Measurements from ENCODE around the gene MYO16. TPM values are rescaled to one million over a fixed set of nuclear protein-coding genes. Genes with fewer than 3 reads are reported as not detected.
A peak's percentile ranks its signal among the peaks of the same experiment; 100 is the strongest.

The MYO16 gene
- total and polyA plus RNA-seq, 2 experiments from 2014 or later: 0.13 to 0.23 TPM

GRCh38 chr13:108915634-108916512 is 286.5 kb downstream of the MYO16 start:
- peak; percentile 94 for DNase-seq (ENCODE audit: low spot score)
- no peaks in the 10 kb centered on the region for H3K79me2 ChIP-seq
- H3K9me3 ChIP-seq (ENCODE audit: low read depth): no peaks in the 10 kb centered on the region
- no peak overlapping the region for H3K4me3 ChIP-seq
- H3K4me2 ChIP-seq: peak overlapping the region; percentile 53
- H3K36me3 ChIP-seq (replicated peaks; ENCODE audit: insufficient read depth, low read depth): no peaks in the 10 kb centered on the region
- no peak for TF ChIP-seq CTCF (IDR thresholded peaks at IDR 0.05; ENCODE audit: poor library complexity)
- no peak for TF ChIP-seq EZH2 (IDR thresholded peaks at IDR 0.05; ENCODE audit: borderline replicate concordance)
- no peak for TF ChIP-seq EZH2phosphoT487 (IDR thresholded peaks at IDR 0.05; ENCODE audit: low read depth, severe bottlenecking, unreplicated experiment)
- peak overlapping the region; percentile 91 for H3K27ac ChIP-seq
- no peaks in the 10 kb centered on the region for H3K4me1 ChIP-seq (ENCODE audit: insufficient read depth)
- no peaks in the 10 kb centered on the region for H4K20me1 ChIP-seq (ENCODE audit: insufficient read depth, poor library complexity, severe bottlenecking)
- H3K27me3 ChIP-seq: no peaks in the 10 kb centered on the region
- H3K9me2 ChIP-seq (replicated peaks; ENCODE audit: insufficient read depth): no peaks in the 10 kb centered on the region
- H2AFZ ChIP-seq: peak overlapping the region; percentile 23
- 35% methylated on average over 9 of the region's 9 CpGs for WGBS (ENCODE audit: low lambda C conversion rate, missing lambda C conversion rate)

- H3K27ac ChIP-seq: no peak overlapping the region
- H3K36me3 ChIP-seq (replicated peaks; ENCODE audit: insufficient read depth, low read depth): no peaks in the 10 kb centered on the region
- no peak overlapping the region for H3K4me2 ChIP-seq
- H3K27me3 ChIP-seq: no peaks in the 10 kb centered on the region
- no peaks in the 10 kb centered on the region for H3K79me2 ChIP-seq
- DNase-seq (ENCODE audit: low spot score): no peak
- no peaks in the 10 kb centered on the region for H4K20me1 ChIP-seq (ENCODE audit: insufficient read depth, poor library complexity, severe bottlenecking)
- no peaks in the 10 kb centered on the region for H3K9me2 ChIP-seq (replicated peaks; ENCODE audit: insufficient read depth)
- H2AFZ ChIP-seq: no peak overlapping the region
- H3K9me3 ChIP-seq (ENCODE audit: low read depth): no peaks in the 10 kb centered on the region
- 67% methylated on average over 3 of the region's 3 CpGs for WGBS (ENCODE audit: low lambda C conversion rate, missing lambda C conversion rate)
- no peak overlapping the region for H3K4me3 ChIP-seq
- H3K4me1 ChIP-seq (ENCODE audit: insufficient read depth): no peaks in the 10 kb centered on the region
- TF ChIP-seq EZH2phosphoT487 (IDR thresholded peaks at IDR 0.05; ENCODE audit: low read depth, severe bottlenecking, unreplicated experiment) (no peak), EZH2 (IDR thresholded peaks at IDR 0.05; ENCODE audit: borderline replicate concordance) (no peak), CTCF (IDR thresholded peaks at IDR 0.05; ENCODE audit: poor library complexity) (no peak)
Observed at GRCh38 chr13:108917581-108917980, 288.2 kb downstream of the MYO16 start.

GRCh38 chr13:108919036-108919907 is 289.9 kb downstream of the MYO16 start:
- WGBS (ENCODE audit: low lambda C conversion rate, missing lambda C conversion rate): 87% methylated on average over 11 of the region's 11 CpGs
- Histone ChIP-seq H3K27me3 (no peaks in the 10 kb centered on the region), H2AFZ (no peak overlapping the region), H4K20me1 (ENCODE audit: insufficient read depth, poor library complexity, severe bottlenecking) (no peaks in the 10 kb centered on the region), H3K4me3 (no peak overlapping the region), H3K79me2 (no peaks in the 10 kb centered on the region), H3K9me2 (replicated peaks; ENCODE audit: insufficient read depth) (no peaks in the 10 kb centered on the region), H3K27ac (no peak overlapping the region), H3K9me3 (ENCODE audit: low read depth) (no peaks in the 10 kb centered on the region), H3K4me1 (ENCODE audit: insufficient read depth) (no peaks in the 10 kb centered on the region), H3K4me2 (no peak overlapping the region), H3K36me3 (replicated peaks; ENCODE audit: insufficient read depth, low read depth) (no peaks in the 10 kb centered on the region)
- no peak for DNase-seq (ENCODE audit: low spot score)
- TF ChIP-seq CTCF (IDR thresholded peaks at IDR 0.05; ENCODE audit: poor library complexity) (no peak), EZH2 (IDR thresholded peaks at IDR 0.05; ENCODE audit: borderline replicate concordance) (no peak), EZH2phosphoT487 (IDR thresholded peaks at IDR 0.05; ENCODE audit: low read depth, severe bottlenecking, unreplicated experiment) (no peak)

All from hepatocyte (in vitro differentiated cells).